Measurements from ENCODE around the gene AP3D1.
A peak's percentile ranks its signal among the peaks of the same experiment; 100 is the strongest.

The AP3D1 gene

DNA sequence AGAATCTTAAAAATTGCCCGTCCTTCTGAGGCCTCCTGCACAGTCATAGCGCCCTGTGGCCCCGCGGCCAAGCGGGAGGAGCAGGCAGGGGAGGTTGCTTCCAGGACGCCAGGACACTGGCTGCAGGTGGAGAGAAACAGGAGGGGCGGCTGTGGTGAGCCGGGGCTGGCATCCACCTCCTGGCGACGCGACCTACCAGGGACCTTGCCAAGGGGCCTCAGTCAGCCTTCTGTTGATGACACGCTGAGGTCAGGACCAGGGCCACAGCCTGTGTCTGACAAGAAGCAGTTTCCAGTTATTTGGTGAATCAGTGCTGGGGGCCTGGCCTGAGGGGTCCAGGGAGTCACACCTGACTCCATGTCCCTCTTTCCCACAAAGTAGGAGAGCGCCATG is 87.0 kb downstream of the AP3D1 start:
- Histone ChIP-seq H4K91ac (ENCODE audit: low read length) (peak overlapping the region; percentile 34), H3K79me1 (replicated peaks; ENCODE audit: low read length, poor library complexity, severe bottlenecking) (no peaks in the 10 kb centered on the region), H3K23ac (ENCODE audit: low read length in 2 of 2) (no peak overlapping the region), H2AFZ (ENCODE audit: low read depth, low read length) (no peak overlapping the region), H3K27ac (ENCODE audit: low read length, poor library complexity, severe bottlenecking) (no peak overlapping the region), H3K4me2 (ENCODE audit: low read length, poor library complexity, severe bottlenecking) (no peak overlapping the region), H3K14ac (ENCODE audit: low read length in 2 of 2) (peak overlapping the region in 1 of 2 experiments; percentile 20), H3K4ac (ENCODE audit: low read depth in 1 of 2, low read length in 2 of 2) (peak overlapping the region in 1 of 2 experiments; percentile 47), H3K4me1 (ENCODE audit: control insufficient read depth, insufficient read depth, low read depth, low read length) (peaks cover 31% of the 10 kb centered on the region), H3K4me3 (ENCODE audit: insufficient read depth in 1 of 2, low read depth in 1 of 2, low read length in 2 of 2) (no peak overlapping the region), H2AK5ac (ENCODE audit: low read length, severe bottlenecking) (no peak overlapping the region), H3K36me3 (ENCODE audit: control insufficient read depth in 1 of 2, insufficient read depth in 2 of 2, low read depth in 1 of 2, low read length in 2 of 2) (no peaks in the 10 kb centered on the region), H2BK5ac (ENCODE audit: low read depth, low read length, poor library complexity, severe bottlenecking) (no peak overlapping the region), H3K18ac (ENCODE audit: low read depth in 1 of 2, low read length in 2 of 2) (peak overlapping the region in 1 of 2 experiments; percentile 29), H3K9ac (ENCODE audit: low read length) (peak overlapping the region; percentile 63), H2BK120ac (ENCODE audit: low read depth, low read length) (no peak overlapping the region), H4K8ac (ENCODE audit: low read length) (no peak overlapping the region), H2BK12ac (ENCODE audit: low read length in 2 of 2) (peak overlapping the region in 1 of 2 experiments; percentile 75), H2BK15ac (ENCODE audit: low read depth, poor library complexity, severe bottlenecking) (peak overlapping the region; percentile 60), H3K27me3 (ENCODE audit: control insufficient read depth in 1 of 2, insufficient read depth in 1 of 2, low read length in 2 of 2) (no peaks in the 10 kb centered on the region), H3K9me3 (ENCODE audit: control insufficient read depth, low read length) (no peaks in the 10 kb centered on the region)
- 94% methylated on average over 13 of the region's 13 CpGs for WGBS
- DNase-seq = no peak

DNA sequence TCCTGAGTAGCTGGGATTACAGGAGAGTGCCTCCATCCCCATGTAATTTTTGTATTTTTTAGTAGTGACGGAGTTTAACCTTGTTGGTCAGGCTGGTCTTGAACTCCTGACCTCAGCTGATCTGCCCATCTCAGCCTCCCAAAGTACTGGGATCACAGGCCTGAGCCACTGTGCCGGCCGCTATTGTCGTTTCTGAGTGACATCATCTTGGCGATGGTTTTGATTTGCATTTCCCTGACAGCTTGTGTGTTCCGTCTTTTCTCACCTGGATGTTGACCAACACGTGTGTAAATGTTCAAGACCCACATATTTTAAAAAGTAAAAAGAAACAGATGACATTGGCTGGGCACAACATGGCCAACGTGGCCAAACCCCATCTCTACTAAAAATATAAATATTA is 87.5 kb downstream of the AP3D1 start:
- no peak overlapping the region for H2AFZ ChIP-seq (ENCODE audit: low read depth, low read length)
- peaks cover 36% of the 10 kb centered on the region for H3K4me1 ChIP-seq (ENCODE audit: control insufficient read depth, insufficient read depth, low read depth, low read length)
- no peaks in the 10 kb centered on the region for H3K27me3 ChIP-seq (ENCODE audit: control insufficient read depth in 1 of 2, insufficient read depth in 1 of 2, low read length in 2 of 2)
- H3K4me3 ChIP-seq (ENCODE audit: insufficient read depth in 1 of 2, low read depth in 1 of 2, low read length in 2 of 2) = no peak overlapping the region
- H3K27ac ChIP-seq (ENCODE audit: low read length, poor library complexity, severe bottlenecking) = no peak overlapping the region
- H3K4ac ChIP-seq (ENCODE audit: low read depth in 1 of 2, low read length in 2 of 2) = no peak overlapping the region
- no peak for DNase-seq
- no peak overlapping the region for H2AK5ac ChIP-seq (ENCODE audit: low read length, severe bottlenecking)
- no peak overlapping the region for H3K23ac ChIP-seq (ENCODE audit: low read length in 2 of 2)
- 99% methylated on average over 8 of the region's 8 CpGs for WGBS
- H4K8ac ChIP-seq (ENCODE audit: low read length) = no peak overlapping the region
- no peak overlapping the region for H2BK12ac ChIP-seq (ENCODE audit: low read length in 2 of 2)
- H3K36me3 ChIP-seq (ENCODE audit: control insufficient read depth in 1 of 2, insufficient read depth in 2 of 2, low read depth in 1 of 2, low read length in 2 of 2) = no peaks in the 10 kb centered on the region
- no peaks in the 10 kb centered on the region for H3K9me3 ChIP-seq (ENCODE audit: control insufficient read depth, low read length)
- no peaks in the 10 kb centered on the region for H3K79me1 ChIP-seq (replicated peaks; ENCODE audit: low read length, poor library complexity, severe bottlenecking)
- no peak overlapping the region for H3K18ac ChIP-seq (ENCODE audit: low read depth in 1 of 2, low read length in 2 of 2)
- no peak overlapping the region for H3K14ac ChIP-seq (ENCODE audit: low read length in 2 of 2)
- no peak overlapping the region for H2BK15ac ChIP-seq (ENCODE audit: low read depth, poor library complexity, severe bottlenecking)
- H2BK5ac ChIP-seq (ENCODE audit: low read depth, low read length, poor library complexity, severe bottlenecking) = no peak overlapping the region
- no peak overlapping the region for H4K91ac ChIP-seq (ENCODE audit: low read length)
- H3K4me2 ChIP-seq (ENCODE audit: low read length, poor library complexity, severe bottlenecking) = no peak overlapping the region
- H2BK120ac ChIP-seq (ENCODE audit: low read depth, low read length) = no peak overlapping the region
- no peak overlapping the region for H3K9ac ChIP-seq (ENCODE audit: low read length)

DNA sequence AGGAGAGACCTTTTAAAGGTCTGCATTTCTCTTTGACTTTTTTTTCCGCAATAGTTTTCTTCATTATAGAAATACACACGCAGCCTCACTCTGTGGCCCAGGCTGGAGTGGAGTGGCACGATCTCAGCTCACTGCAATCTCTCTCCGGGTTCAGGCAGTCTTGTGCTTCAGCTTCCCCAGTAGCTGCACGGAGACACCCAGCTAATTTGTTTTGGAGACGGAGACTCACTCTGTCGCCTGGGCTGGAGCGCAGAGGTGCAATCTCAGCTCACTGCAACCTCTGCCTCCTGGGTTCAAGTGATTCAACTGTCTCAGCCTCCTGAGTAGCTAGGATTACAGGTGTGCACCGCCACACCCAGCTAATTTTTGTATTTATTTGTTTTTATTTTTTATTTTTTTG is 88.6 kb downstream of the AP3D1 start:
- Histone ChIP-seq H3K18ac (ENCODE audit: low read depth in 1 of 2, low read length in 2 of 2) (no peak overlapping the region), H2AK5ac (ENCODE audit: low read length, severe bottlenecking) (no peak overlapping the region), H2BK5ac (ENCODE audit: low read depth, low read length, poor library complexity, severe bottlenecking) (no peak overlapping the region), H2BK15ac (ENCODE audit: low read depth, poor library complexity, severe bottlenecking) (peak overlapping the region; percentile 73), H3K4me3 (ENCODE audit: insufficient read depth in 1 of 2, low read depth in 1 of 2, low read length in 2 of 2) (no peak overlapping the region), H3K14ac (ENCODE audit: low read length in 2 of 2) (no peak overlapping the region), H3K4ac (ENCODE audit: low read depth in 1 of 2, low read length in 2 of 2) (peak overlapping the region; percentile 47 to 97), H3K23ac (ENCODE audit: low read length in 2 of 2) (no peak overlapping the region), H2AFZ (ENCODE audit: low read depth, low read length) (no peak overlapping the region), H3K9ac (ENCODE audit: low read length) (no peak overlapping the region), H2BK120ac (ENCODE audit: low read depth, low read length) (peak overlapping the region; percentile 86), H3K4me1 (ENCODE audit: control insufficient read depth, insufficient read depth, low read depth, low read length) (peaks cover 45% of the 10 kb centered on the region), H3K36me3 (ENCODE audit: control insufficient read depth in 1 of 2, insufficient read depth in 2 of 2, low read depth in 1 of 2, low read length in 2 of 2) (no peaks in the 10 kb centered on the region), H3K79me1 (replicated peaks; ENCODE audit: low read length, poor library complexity, severe bottlenecking) (no peaks in the 10 kb centered on the region), H3K27me3 (ENCODE audit: control insufficient read depth in 1 of 2, insufficient read depth in 1 of 2, low read length in 2 of 2) (no peaks in the 10 kb centered on the region), H4K8ac (ENCODE audit: low read length) (no peak overlapping the region), H2BK12ac (ENCODE audit: low read length in 2 of 2) (peak overlapping the region; percentile 93 to 98), H3K4me2 (ENCODE audit: low read length, poor library complexity, severe bottlenecking) (no peak overlapping the region), H3K27ac (ENCODE audit: low read length, poor library complexity, severe bottlenecking) (peak overlapping the region; percentile 78), H4K91ac (ENCODE audit: low read length) (no peak overlapping the region), H3K9me3 (ENCODE audit: control insufficient read depth, low read length) (no peaks in the 10 kb centered on the region)
- no peak for DNase-seq
- 91% methylated on average over 8 of the region's 9 CpGs for WGBS

DNA sequence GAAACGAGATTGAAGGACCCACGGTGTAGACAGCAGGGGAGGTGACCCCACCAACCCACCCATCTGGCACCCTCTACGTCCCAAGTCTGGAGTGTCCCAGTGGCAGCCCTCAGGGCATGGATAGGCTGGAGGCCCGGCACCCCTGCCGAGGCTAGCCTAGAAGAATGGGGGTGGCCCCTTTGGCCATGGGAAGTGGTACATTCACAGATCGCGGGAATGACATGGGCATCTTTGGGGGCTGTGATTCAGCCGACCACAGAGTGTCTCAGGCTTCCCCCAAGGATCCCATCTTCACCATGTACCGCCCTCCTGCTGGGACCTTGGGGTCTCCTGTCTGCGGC is 89.0 kb downstream of the AP3D1 start:
- Histone ChIP-seq H2BK120ac (ENCODE audit: low read depth, low read length) (peak overlapping the region; percentile 86), H2AFZ (ENCODE audit: low read depth, low read length) (no peak overlapping the region), H2AK5ac (ENCODE audit: low read length, severe bottlenecking) (peak overlapping the region; percentile 21), H3K36me3 (ENCODE audit: control insufficient read depth in 1 of 2, insufficient read depth in 2 of 2, low read depth in 1 of 2, low read length in 2 of 2) (no peaks in the 10 kb centered on the region), H3K23ac (ENCODE audit: low read length in 2 of 2) (peak overlapping the region in 1 of 2 experiments; percentile 70), H3K4me3 (ENCODE audit: insufficient read depth in 1 of 2, low read depth in 1 of 2, low read length in 2 of 2) (peak overlapping the region in 1 of 2 experiments; percentile 79), H3K18ac (ENCODE audit: low read depth in 1 of 2, low read length in 2 of 2) (peak overlapping the region; percentile 47 to 97), H3K9me3 (ENCODE audit: control insufficient read depth, low read length) (no peaks in the 10 kb centered on the region), H3K14ac (ENCODE audit: low read length in 2 of 2) (peak overlapping the region in 1 of 2 experiments; percentile 92), H2BK5ac (ENCODE audit: low read depth, low read length, poor library complexity, severe bottlenecking) (peak overlapping the region; percentile 75), H4K91ac (ENCODE audit: low read length) (peak overlapping the region; percentile 97), H4K8ac (ENCODE audit: low read length) (peak overlapping the region; percentile 93), H3K27ac (ENCODE audit: low read length, poor library complexity, severe bottlenecking) (peak overlapping the region; percentile 78), H3K27me3 (ENCODE audit: control insufficient read depth in 1 of 2, insufficient read depth in 1 of 2, low read length in 2 of 2) (no peaks in the 10 kb centered on the region), H2BK12ac (ENCODE audit: low read length in 2 of 2) (peak overlapping the region; percentile 93 to 98), H3K4me1 (ENCODE audit: control insufficient read depth, insufficient read depth, low read depth, low read length) (peaks cover 49% of the 10 kb centered on the region), H3K9ac (ENCODE audit: low read length) (peak overlapping the region; percentile 90), H3K4me2 (ENCODE audit: low read length, poor library complexity, severe bottlenecking) (peak overlapping the region; percentile 64), H3K79me1 (replicated peaks; ENCODE audit: low read length, poor library complexity, severe bottlenecking) (no peaks in the 10 kb centered on the region), H3K4ac (ENCODE audit: low read depth in 1 of 2, low read length in 2 of 2) (peak overlapping the region; percentile 93 to 97), H2BK15ac (ENCODE audit: low read depth, poor library complexity, severe bottlenecking) (peak overlapping the region; percentile 73)
- WGBS = 76% methylated on average over 10 of the region's 10 CpGs
- no peak for DNase-seq
